Stimulated activated CD8-positive, alpha-beta memory T cell treated with anti-CD3 and anti-CD28 coated beads, Interleukin-4, amount 100 ng/mL, for 24 hours (primary cell): ENCODE measurements around the gene GNAZ.

Experiments
- DNase-seq: peaks from one replicate; pipeline ENCODE4 v3.0.0-alpha.2; 2020; ENCODE audit warnings: low read depth

The GNAZ gene

DNA sequence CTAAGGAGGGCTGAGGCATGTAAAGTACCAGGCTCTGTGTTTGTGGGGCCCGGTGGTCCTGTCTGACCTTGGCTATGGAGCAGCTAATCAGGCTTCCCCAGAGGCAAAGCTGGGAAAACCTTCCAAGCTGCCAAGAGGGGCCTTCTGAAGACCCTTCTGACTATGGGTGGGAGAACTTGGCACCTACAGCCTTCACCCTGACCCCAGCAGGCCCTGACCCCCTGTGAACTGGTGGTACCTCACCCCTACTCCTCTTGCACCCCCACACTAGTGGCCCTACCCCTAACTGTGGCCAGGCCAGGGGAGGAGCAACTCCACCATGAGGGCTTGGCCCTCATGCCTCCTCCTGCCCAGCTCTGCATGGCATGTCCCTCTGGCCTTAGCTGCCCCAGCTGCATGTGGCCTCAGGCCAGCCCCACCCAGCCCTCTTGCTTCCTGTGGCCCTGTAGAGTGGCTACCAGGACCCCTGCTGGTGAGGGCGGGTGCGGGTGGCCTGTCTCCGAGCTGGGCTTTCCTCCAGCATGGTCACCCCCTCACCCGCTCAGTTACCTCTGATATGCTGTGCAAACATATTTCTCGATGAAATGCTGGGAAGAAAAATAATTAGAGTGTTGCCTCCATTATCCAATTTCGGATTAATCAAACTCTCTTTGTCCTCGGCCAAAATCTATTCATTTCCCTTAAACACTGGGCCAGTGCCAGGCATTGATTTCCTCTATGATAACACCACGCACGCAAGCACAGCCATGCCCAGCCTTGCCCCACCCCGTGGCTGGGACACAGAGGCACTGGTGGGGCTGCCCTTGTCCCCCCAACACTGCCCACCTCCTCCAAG is 7.5 kb downstream of the GNAZ start:
- no peak for DNase-seq

DNA sequence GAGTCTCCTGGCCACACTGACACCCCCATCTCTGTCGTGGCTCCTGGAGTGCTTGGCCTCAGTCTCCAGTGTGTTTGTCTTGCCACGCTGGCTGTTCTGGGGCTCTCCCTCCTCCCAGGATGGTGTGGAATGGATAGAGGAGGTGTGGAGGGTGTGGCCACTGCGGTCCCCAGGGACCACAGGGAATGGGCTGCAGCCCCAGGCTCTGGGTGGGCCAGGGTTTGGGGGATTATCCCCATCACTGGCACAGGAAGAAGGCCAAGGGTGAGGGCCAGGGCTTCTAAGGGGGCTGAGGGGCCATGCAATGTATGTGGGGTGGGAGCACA is 8.1 kb downstream of the GNAZ start:
- DNase-seq = no peak

DNA sequence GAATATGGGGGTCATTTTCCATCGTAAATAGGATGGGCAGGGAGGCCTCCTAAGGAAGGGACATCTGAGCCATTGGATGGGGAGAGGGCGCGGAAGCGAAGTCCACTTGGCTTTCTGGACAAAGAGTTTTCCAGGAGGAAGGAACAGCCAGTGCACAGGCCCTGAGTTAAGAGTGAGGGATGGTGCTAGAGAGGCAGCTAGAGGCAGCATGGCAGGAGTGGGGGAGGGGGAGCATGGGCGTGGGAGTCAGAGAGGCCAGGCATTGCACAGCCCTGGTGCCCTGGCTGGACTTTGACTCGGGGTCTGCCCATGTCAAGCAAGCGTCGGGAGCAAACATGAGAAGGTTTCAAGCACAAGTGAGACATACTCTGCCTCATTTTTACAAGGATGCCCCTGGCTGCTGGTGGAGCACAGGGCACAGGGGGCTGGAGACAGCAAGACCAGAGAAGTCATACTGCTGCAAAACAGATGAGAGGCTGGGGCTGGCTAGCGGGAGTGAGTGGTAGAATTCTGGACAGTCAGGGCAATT is 9.0 kb downstream of the GNAZ start:
- no peak for DNase-seq

DNA sequence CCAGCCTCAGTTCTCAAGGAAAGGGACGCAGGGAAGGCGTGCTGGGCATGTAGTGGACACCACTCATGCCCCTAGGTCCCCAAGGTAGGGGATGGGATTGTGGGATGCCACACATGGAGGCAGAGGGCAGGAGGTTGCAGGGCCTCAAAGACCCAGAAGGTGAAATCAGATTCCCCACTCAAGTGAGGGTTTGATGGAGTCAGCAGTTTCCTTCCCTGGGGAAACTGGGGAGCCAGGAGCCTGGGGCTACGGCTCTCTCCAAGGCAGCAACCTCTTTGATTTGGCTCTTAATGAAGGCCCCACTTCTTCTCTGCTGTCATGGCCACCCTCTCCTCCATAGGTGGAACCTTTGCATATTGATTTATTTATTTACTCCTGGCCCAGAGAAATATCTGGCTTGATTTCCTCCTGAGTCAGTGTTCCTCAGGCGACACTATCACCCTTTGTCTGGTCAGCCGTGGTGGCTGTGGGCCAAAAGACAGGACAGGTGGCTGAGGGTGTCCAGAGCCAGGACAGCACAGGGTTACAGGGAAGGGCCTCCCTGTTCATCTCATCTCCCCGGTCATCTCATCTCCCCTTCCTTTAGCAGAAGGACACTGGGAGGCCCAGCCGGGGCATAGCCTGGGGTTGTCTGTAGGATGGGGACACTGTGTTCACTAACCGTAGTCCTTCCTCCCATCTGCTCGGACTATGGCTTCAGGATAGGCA is 9.6 kb downstream of the GNAZ start:
- no peak for DNase-seq

DNA sequence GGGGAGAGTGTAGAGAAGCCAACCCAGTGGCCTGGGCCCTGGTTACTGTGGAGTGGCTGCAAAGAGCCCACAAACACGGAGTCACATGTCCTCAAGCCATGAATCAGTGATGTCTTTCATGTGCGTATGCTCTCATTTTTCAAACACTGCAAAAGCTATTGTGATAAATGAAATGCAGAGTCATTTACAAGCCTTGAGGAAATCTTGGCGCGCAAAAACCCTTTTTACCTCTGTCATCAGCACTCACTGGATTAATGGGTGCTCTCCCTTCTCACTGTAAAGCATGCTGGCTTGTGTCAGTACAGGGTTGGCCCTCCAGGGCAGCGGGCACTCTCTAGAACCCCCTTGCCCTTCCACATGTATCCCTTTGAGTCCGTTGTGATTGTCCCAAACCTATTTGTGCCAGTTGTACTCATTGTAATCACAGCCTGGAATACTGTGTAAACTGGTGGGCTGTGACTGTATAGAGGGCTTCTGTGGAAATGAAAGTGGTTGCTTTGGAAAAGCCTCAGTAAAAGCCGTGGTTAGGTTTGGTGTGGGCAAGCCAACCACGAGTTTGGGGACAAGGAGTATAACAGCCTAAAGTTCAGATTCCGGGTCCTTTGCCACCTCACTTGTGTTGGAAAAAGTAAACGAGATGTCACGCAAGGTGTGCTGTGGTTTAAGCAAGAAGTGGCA is 10.4 kb downstream of the GNAZ start:
- DNase-seq = no peak

DNA sequence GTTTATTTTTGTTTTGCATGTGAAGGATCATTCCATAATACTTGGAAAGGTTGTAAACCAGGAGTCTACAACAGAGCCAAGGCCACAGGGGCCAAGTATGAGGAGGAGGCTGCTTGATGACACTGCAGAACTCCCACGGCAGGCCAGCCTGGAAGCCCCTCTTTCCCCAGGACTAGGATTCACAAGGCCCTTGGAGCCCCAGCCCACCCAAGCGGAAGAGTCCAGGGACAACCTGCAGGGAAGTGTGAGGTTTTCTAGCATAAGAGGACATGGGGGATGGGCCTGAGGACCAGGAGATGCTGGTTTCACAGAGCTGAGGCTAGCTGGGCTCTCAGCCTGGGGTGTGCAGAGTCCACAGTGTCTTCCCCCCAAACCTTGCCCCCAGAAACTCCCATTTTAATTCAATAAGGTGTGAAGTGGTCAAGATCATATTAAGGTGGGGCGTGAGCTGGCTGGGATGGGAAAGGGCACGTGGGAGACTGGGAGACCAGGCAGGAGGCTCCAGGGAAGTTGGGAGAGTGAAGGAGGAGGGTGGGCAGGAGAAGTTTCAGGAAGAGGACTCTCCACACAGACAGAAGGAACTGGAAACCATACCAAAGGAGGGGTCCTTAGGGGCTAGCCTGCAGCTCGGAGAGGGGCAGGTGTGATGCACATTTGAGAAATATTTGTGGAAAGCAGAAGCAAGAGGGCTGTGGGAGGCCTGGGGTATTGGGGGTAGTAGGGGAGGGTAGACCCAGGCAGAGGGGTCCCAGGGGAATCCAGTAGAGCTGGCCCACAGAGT is 12.4 kb downstream of the GNAZ start:
- DNase-seq = no peak

DNA sequence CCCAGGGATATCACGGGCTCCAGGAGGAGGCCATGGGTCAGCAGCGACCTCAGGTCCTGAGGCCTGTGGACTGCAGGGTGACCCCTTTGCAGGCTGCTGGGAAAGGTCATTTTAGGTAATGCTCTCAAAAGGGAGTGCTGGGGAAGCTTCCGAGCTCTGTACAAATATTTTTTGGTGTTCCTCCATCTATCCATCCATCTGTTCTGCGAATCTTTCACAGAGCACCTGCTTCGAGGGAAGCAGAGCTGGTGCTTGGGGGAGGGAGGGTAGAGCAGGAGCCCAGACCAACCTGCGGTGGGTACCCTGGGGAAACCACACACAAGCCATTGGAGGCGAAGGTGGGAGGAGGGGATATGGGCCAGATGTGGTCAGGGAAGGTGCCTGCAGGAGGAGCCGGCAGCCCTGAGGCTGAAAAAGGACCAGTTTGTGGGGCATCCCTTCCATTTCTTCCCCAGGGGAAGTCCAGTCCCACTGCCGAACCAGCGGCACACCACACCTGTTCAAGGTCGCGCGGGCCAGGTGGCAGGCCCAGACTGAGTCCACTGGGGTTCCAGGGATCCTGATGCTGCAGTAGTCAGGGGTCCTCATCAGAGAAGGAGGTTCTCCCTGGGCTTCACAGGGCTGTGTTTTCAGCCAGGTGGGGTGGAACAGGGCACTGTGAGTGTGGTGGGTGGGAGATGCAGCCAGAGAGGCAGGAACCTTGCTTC is 13.1 kb downstream of the GNAZ start:
- no peak for DNase-seq

DNA sequence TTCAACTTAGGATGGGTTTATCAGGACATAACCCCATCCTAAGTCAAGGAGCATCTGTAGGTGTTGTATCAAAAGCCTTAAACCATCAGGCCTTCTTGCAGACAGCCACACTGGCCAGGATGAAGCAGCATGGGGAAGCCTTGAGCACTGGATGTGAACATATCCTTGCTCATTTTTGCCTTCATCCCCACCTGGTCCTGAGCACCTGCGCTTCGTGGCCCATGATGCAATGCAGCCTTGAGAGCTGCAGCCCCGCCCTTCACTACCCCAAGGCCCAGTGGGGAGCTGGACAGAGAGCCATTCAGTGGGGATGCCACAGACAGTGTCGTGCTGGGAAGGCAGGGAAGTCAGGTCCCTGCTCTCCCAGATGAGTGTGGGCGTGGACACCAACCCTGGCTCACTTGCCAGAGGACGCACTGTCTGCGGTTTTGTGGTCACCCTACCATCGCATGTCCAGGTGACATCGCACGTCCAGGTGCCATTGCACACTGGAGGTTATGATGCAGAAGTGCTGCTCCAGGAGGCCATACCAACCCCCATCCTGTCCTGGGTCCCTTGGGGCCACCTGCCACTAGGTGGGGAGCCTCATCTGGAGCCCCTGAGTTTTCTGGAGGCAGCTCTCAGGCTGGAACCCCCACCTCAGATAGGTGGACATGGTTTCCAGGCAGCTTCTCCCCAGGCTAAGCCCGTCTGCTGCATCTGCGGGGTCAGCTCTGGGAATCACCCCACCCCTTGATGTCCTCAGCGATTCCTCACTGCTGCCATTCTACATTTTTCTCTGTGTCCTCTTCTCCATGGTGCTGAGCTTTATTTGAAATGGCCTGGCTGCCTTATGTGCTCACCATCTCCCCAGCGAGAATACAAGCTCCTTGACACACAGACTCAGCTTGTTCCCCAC is 14.4 kb downstream of the GNAZ start:
- DNase-seq = no peak

DNA sequence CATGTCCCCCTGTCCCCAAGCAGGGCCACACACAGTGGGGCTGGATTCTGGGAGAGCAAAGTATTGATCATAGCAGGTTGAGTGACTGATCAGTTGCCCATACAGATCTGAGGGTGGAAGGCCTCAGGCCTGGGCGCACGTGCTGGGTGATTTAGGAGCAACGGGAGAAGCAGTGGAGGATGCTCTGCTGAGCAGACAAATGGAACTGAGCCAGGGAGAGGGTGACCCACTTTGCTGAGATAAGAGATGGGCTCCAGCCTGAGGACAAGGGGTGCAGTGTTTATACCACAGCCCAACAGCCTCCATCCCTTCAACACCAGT is 15.0 kb downstream of the GNAZ start:
- DNase-seq = no peak

DNA sequence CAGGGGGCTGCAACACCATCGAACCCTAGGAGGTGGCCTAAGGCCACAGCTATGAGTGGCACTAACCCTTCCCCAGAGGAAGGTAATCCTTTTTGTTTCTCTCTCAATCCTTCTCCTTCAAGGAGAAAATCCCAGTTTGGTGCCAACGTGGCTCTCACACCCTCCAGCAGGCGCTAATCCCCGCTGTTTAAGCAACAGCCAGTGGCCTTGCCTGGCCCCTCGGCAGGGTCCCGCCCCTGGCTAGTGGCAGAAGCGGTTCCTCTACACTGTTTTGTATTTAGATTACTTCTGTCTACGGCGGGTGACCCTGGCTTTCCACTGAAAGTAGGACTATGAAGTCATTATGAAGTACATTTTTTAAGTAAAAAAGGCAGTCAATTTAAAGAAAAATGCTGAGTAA is 15.5 kb downstream of the GNAZ start:
- no peak for DNase-seq

DNA sequence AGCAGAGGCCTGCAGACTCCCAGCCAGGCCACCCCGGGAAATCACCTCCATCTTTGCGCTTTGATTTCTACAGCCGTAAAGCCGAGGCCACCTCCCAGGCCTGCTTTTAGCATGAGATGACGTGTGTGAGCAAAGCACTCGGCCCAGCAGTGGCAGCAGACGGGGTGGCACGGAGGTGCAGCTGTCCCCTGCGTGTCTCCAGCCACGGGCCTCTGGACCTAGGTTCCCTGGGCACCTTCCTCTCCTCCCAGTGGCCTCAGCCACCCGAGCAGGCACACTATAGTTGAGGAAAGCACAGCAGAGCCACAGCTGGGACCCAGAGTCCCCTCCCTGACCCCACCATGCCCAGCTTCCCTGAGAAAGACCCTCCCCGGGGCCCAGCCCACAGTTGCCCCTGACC is 15.9 kb downstream of the GNAZ start:
- no peak for DNase-seq

DNA sequence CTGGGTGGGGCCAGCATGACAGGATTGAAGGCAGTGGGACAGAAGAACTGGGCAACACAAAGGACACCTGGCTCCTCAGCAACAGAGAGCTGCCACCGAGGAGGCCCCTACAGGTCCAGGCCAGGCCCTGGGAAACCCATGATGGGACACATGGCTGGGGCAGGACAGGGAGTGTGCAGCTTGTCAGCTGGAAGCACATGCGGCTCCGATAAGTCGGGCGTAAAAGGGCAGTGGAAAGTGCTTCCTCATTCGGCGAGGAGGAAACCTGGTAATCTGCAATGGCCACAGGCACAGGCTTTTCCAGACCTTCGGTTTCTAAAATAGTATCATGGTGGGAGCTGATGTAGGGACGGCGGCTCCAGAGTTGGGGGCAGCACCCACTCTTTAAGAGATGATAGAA is 16.5 kb downstream of the GNAZ start:
- no peak for DNase-seq

DNA sequence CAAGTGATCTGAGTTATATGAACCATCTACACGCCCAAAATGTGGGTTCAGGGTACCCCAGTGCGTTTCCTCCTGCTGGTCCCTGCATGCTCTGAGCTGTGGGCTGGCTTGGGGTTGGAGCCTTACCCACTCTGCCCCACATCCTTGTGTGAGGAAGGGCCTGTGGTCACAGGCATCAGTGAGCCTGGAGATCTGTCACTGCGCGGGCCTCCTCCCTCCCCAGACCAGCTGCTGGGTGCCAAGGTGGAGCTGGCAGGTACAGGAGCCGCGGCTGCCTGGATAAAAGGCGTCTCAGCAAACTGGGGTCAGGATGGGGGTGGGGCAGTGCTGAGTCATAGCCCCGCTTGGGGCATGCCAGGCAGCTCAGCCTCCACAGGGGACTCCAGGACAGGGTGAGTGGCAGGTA is 17.9 kb downstream of the GNAZ start:
- no peak for DNase-seq

DNA sequence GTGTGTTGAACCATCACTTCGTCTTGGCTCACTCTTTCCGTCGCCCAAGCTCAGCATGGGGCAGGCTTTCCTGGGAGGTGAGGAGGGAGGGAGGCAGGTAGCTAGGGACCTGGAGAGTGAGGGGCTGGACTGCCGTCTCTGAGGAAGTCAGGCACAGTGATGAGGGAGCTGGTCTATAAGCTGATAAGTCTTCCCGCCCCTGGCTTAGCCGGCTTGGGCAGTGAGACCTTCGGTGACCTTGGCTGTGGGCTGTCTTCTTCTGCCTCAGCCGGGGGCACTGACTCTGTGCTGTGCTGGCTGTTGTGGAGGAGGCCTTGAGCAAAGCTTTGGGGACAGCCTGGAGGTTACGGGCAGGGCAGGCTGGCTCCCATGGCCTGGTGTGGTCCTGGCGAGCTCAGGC is 18.7 kb downstream of the GNAZ start:
- DNase-seq = no peak

DNA sequence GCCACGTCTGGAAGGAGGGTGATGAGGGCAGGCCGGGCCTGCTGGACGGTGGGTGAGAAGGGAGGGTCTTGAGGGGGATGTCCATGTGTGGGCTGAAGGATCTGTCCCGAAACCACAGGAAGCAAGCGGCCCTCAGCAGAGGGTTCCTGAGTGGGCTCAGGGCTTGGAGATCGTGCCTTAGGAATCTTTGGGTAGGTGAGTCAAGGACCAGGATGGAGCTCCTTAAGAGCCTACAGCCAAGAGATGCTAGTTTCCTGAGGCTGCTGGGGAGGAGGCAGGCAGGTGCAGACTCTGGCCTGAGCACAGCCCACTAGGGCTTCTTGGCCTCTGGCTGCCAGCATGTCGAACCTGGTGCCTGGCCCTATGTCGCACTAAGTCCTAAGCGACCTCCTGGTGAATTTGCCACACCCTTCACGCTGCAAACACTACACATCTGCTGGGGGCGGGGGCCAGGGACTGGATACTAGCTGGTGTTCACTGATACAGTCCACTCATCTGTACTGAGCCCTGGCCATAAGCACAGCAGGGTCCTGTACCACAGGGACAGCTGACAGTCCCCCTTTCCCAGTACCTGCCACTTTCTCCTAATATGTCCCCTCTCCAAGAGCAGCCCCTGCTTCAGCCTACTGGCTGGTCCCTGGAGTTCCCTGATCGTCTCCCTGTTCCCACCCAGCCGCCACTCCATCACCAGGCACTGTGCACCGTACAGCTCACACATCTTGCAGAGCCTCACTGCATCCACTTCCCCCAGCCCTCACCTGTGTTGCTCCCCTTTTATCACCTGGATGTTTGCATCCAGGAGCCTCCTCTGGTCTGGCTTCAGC is 19.5 kb downstream of the GNAZ start:
- no peak for DNase-seq

DNA sequence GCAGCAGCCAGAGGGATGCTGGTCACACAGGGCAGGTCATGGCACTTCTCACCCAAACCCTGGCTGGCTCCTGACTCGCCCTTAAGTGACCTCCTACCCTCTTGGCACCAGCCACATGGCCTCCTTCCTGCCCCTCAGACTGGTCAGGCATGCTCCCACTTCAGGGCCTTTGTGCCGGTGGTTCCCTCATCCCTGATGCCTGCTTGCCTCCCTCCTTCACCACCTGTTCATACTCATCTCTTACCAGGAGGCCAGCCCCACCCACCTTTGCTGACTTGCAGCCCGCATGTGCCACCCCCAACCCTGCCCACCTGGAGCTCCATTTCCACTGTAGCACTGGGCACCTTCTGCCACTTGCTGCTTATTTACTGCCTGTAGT is 20.1 kb downstream of the GNAZ start:
- no peak for DNase-seq

DNA sequence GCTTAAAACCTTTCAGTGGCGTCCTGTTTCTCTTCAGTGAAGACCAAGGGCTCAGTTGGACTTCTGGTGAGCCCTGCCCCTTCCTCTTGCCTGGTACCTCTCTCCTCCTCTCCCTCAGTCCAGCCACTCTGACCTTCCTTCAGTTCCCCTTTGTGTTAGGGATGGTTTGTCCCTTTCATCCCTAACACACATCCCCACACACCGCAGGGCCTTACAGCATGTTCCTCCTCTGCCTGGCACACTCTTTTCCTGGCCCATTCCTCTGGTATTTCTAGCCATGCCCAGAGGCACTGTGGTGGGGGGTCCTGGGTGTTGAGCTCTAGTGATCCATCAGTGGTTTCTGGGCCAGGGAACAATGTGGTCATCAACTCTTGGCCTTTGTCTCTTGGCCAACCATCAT is 21.4 kb downstream of the GNAZ start:
- no peak for DNase-seq

DNA sequence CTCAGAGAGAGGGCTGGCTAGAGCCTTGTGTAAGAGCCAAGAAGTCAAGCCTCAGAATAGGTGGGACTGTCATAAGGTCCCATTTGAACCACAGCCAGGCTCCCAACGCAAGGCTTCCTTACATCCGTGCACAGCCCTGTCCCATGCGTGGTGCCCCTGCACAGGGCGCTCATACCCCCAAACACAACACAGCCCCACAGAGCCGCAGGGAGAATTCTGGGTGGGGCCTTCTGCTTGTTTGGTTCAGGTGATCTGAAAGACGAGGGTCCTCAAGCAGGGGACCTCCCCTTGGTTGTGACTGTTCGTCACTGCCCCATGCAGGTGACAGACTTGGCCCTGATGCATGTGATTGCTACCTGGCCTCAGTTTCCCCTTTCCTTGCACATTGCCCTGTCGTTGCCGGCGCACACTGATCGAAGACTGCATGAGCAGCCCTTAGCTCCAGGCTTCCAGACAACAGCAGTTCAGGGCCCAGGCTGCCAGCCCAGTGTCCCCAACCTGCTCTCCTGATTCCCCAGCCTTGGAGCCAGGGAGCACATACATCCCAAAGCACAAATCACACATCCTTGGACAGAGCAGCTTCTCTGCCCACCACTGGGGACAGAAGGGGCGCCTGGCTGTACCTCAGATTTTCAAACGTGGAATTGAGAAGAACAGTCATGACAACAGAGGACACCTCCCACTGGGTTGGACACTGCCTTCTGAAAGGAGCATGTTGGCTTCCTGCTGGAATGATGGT is 22.1 kb downstream of the GNAZ start:
- DNase-seq = no peak
